ENCODE measurements around the gene PTPRD.

PTPRD gene

DNA sequence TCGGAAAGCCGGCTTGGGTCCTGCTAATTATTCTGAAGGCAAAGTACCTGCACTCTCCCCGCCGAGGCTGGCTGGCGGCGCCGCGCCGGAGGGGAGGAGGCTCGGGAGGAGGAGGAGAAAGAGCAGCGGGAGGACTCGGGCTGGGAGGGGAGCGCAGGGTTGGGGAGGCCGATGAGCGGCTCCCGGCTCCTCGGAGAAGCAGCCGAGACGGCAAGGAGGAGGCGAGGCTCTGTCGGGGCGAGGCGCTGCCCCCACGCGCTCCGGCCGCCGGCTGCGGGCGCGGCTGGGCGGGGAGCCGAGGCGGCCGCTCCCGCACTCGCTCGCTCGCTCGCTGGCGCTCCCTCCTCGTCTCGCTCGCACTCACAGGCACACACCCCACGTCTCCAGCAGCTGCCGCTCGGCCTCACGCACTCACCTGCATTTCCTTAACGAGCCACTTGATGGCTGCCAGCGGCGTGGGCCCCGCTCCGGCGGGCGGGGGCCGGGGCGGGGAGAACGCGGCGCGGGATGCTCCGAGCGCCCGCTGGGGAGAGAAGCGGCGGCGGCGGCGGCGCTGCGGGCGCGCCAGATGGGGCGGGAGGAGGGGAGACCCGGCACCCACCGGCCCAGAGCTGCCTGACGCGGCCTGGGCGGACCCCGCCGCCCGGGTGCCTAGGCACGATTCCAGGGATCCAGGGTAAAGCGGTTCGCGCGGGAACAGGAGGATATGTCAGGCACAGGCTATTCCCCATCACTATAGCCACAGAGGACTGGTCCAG lies at the start of gene PTPRD:
TSS of gene PTPRD (minus strand) at position 362 of the 758 bp plus-strand sequence.
- DNase-seq (ENCODE audit: low spot score) = peak; percentile 71
- TF ChIP-seq, protein P1, sequence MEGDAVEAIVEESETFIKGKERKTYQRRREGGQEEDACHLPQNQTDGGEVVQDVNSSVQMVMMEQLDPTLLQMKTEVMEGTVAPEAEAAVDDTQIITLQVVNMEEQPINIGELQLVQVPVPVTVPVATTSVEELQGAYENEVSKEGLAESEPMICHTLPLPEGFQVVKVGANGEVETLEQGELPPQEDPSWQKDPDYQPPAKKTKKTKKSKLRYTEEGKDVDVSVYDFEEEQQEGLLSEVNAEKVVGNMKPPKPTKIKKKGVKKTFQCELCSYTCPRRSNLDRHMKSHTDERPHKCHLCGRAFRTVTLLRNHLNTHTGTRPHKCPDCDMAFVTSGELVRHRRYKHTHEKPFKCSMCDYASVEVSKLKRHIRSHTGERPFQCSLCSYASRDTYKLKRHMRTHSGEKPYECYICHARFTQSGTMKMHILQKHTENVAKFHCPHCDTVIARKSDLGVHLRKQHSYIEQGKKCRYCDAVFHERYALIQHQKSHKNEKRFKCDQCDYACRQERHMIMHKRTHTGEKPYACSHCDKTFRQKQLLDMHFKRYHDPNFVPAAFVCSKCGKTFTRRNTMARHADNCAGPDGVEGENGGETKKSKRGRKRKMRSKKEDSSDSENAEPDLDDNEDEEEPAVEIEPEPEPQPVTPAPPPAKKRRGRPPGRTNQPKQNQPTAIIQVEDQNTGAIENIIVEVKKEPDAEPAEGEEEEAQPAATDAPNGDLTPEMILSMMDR (IDR thresholded peaks at IDR 0.05; ENCODE audit: extremely low read depth, missing control alignments) = no peak

DNA sequence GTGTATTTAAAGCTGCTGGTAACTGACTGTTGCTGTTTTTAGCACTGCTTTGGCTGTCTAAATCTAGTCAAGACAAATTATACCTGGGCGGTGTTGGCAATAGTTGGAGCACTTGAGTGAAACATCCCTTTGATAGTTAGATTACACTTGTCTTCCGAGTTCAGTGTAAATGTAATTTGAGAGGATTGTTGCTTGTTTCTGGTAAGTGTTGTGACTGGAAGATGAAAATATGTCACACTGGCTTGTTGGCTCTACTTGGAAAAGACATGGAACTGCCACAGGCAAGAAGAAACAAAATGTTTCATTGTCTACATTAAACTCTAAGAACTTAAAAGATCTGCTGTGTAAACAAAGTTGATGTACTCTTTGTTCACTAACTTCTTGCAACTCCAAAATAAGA lies 49.2 kb upstream of the PTPRD start:
- TF ChIP-seq, protein P1 (IDR thresholded peaks at IDR 0.05; ENCODE audit: extremely low read depth, missing control alignments) = no peak
- no peak for DNase-seq (ENCODE audit: low spot score)

DNA sequence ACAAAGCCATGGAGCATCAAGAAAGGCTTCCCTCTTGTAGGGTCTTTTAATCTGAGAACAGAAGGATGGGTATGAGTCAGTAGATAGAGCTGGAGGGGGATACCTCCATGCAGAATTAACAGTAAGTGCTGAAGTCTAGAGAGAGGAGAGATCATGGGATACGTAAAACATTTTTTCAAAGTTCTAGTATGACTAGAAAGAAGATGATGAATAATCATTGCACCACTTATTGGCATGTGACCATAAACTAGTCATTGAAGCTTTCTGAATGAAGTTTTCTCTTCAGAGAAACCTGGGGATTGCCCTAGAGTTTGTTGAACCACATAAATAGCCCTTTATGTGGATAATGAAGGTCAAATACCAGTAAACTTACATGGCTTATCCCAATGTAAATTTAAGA lies 48.6 kb upstream of the PTPRD start:
- TF ChIP-seq, protein P1 (IDR thresholded peaks at IDR 0.05; ENCODE audit: extremely low read depth, missing control alignments) = no peak
- no peak for DNase-seq (ENCODE audit: low spot score)

DNA sequence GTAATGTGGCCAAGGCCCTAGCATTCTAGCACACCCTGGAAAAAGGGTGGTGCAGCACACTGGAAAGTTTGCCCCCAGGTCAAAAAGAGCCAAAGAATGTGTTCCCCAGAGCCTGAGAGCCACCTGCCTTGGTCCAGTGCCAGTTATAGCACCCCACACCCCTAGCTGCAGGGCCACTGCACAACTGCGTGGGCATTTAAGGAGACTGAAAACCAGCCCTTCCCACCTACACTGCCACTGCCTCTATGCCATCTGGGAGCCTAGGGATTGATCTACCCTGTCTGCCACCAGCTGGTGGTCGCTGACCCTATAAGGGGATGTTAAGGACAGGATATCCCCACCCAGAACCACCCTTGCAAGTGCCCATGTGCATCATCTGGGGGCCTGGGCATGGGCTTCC lies 38.2 kb upstream of the PTPRD start:
- TF ChIP-seq, protein P1 (IDR thresholded peaks at IDR 0.05; ENCODE audit: extremely low read depth, missing control alignments) = no peak
- no peak for DNase-seq (ENCODE audit: low spot score)

DNA sequence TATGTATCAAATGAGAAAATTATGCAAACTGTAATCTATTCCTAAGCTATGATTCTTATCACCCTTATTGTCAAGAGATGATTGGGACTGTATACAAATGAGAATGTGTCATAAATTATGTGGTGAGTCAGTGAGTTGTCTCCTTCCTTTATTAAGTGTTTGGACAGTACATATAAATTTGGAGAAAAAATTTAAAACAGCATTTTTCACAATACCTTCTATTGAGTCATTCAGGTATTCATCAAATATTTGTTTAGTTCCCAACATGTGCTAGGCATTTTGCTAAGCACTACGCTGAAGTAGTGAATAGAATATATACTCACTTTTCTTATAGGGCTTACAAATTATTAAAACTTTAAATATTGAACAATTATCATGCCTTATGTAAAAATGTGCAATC lies 36.3 kb upstream of the PTPRD start:
- TF ChIP-seq, protein P1 (IDR thresholded peaks at IDR 0.05; ENCODE audit: extremely low read depth, missing control alignments) = no peak
- DNase-seq (ENCODE audit: low spot score) = no peak

DNA sequence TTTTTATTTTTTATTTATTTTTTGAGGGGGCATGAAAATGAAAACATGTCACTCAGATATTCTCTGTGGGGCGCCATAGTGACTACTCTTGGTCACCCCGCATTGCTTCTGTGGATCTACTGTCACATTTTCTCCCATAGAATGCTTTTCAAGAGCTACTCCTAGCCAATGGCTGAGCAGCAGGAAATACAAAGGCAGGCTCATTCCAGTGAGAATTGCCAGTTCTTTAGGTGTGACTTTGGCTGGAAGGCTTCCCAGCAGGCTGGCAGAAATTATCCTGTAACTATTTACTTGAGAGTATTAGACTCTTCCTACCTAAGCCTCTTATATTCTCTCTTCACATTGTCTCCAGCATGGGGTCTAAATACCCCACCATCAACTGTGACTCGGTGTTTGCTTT lies 21.0 kb upstream of the PTPRD start:
- TF ChIP-seq, protein P1 (IDR thresholded peaks at IDR 0.05; ENCODE audit: extremely low read depth, missing control alignments) = no peak
- DNase-seq (ENCODE audit: low spot score) = no peak

DNA sequence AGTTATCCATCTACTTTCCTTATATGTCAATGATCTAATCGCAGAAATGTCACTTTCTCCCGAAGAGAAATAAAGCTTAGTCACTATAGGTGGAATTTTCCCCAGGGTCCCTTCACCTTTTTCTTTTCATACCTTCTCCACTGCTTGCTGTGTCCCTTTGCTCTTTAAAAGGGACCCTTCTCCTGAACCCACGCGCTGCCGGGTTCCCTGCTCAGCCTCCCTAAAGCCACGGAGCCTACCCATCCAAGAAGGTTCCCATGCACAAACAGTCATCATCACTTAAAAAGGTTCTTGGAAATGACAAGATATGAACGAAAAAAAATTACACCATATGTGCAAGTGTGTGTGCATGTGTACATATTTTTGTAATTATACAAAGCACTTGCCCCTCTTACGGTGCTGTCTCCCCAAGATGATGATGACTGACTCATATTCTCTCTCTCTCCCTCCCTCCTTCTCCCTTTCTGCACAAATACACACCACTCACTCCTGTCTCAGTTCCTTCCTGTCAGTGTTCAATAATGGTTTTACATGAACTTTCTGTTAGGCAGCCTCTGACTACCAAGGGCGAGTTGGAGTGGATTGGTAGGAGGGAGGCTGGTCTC lies 1.5 kb upstream of the PTPRD start:
- DNase-seq (ENCODE audit: low spot score) = no peak
- TF ChIP-seq, protein P1 (IDR thresholded peaks at IDR 0.05; ENCODE audit: extremely low read depth, missing control alignments) = no peak

Data from GM20000 (cell line).